CD4-positive, alpha-beta memory T cell (primary cell): ENCODE results near the gene EFNA1. TPM values are rescaled to one million over a fixed set of nuclear protein-coding genes. Genes with fewer than 3 reads are reported as not detected.

Source experiments
- CTCF ChIA-PET: fragments of 350-600 bp; sonication (Branson Sonifier 250); formaldehyde crosslinking; loops from one replicate; lab custom pipeline; 2021; ENCODE audit warnings: inconsistent platforms; ENCODE audit not compliant: partially characterized antibody; lab: Charles Lee
- POLR2A ChIA-PET: fragments of 350-600 bp; sonication (Branson Sonifier 250); formaldehyde crosslinking; loops from one replicate; lab custom pipeline; 2021; ENCODE audit not compliant: partially characterized antibody; lab: Charles Lee
- DNase-seq, 5 donors: peaks; one replicate each; pipeline versions ENCODE4 v3.0.0 to v3.0.0-alpha.2; 2020 to 2022; ENCODE audit warnings: mixed read lengths in 1 of 5
- H3K27ac ChIP-seq: one replicate; pipeline ENCODE4 v1.7.0; 2013; ENCODE audit warnings: low read depth, low read length
- H3K27me3 ChIP-seq: 2 replicates; pipeline ENCODE4 v1.7.0; 2013; ENCODE audit warnings: mild to moderate bottlenecking, low read length, moderate library complexity; ENCODE audit not compliant: insufficient read depth
- H3K36me3 ChIP-seq: 2 replicates; pipeline ENCODE4 v1.7.0; 2013; ENCODE audit warnings: mild to moderate bottlenecking, low read length, moderate library complexity; ENCODE audit not compliant: insufficient read depth
- H3K4me1 ChIP-seq: 2 replicates; pipeline ENCODE4 v1.7.0; 2013; ENCODE audit warnings: mild to moderate bottlenecking, low read length, moderate library complexity; ENCODE audit not compliant: insufficient read depth
- H3K4me3 ChIP-seq, 2 donors: one replicate each; pipeline ENCODE4 v1.7.0; 2013; ENCODE audit warnings: low read length in 2 of 2, mild to moderate bottlenecking in 1 of 2
- H3K9me3 ChIP-seq, 2 donors: one replicate each; pipeline ENCODE4 v1.7.0; 2013; ENCODE audit warnings: low read length in 2 of 2, control low read depth in 1 of 2; ENCODE audit not compliant: control insufficient read depth in 1 of 2
- H3K27ac Mint-ChIP-seq, 7 donors: one replicate each; pipeline ENCODE4 v1.8.0; 2020 to 2021; ENCODE audit warnings: mixed read lengths in 7 of 7, mild to moderate bottlenecking in 6 of 7, inconsistent platforms in 3 of 7, moderate library complexity in 3 of 7
- H3K27me3 Mint-ChIP-seq, 2 donors: one replicate each; pipeline ENCODE4 v1.8.0; 2020 to 2021; ENCODE audit warnings: mixed read lengths in 2 of 2
- H3K36me3 Mint-ChIP-seq, 2 donors: one replicate each; pipeline ENCODE4 v1.8.0; 2020 to 2021; ENCODE audit warnings: mixed read lengths in 2 of 2, inconsistent platforms in 1 of 2, mild to moderate bottlenecking in 1 of 2
- H3K4me1 Mint-ChIP-seq, 4 donors: one replicate each; pipeline ENCODE4 v1.8.0; 2020 to 2021; ENCODE audit warnings: mixed read lengths in 4 of 4, mild to moderate bottlenecking in 1 of 4
- H3K4me3 Mint-ChIP-seq, 8 donors: one replicate each; pipeline ENCODE4 v1.8.0; 2020 to 2021; ENCODE audit warnings: mixed read lengths in 8 of 8, mild to moderate bottlenecking in 7 of 8, moderate library complexity in 6 of 8, inconsistent platforms in 3 of 8
- H3K9me3 Mint-ChIP-seq, 8 donors: one replicate each; pipeline ENCODE4 v1.8.0; 2020 to 2021; ENCODE audit warnings: mixed read lengths in 8 of 8, mild to moderate bottlenecking in 5 of 8, inconsistent platforms in 3 of 8, moderate library complexity in 1 of 8
- intact Hi-C: fragments of 100-400 bp; cut with micrococcal nuclease; formaldehyde crosslinking; loops from one replicate; pipeline ENCODE4 v1.15.1; 2023
- polyA plus RNA-seq, 2 donors: library from polyadenylated mRNA; unstranded; fragments of 300-500 nt; fragmentation: Illumina TruSeq; gene quantifications; one replicate each; pipeline ENCODE4 v1.2.3, GENCODE V29; 2021
- total RNA-seq, 2 experiments: library from RNA; stranded (reverse); gene quantifications; one replicate each; pipeline ENCODE4 v1.2.3, GENCODE V29; 2021

Gene EFNA1
- total and polyA plus RNA-seq, 4 experiments from 2014 or later, result 0.84 to 2.0 (median 1.6) TPM

DNA sequence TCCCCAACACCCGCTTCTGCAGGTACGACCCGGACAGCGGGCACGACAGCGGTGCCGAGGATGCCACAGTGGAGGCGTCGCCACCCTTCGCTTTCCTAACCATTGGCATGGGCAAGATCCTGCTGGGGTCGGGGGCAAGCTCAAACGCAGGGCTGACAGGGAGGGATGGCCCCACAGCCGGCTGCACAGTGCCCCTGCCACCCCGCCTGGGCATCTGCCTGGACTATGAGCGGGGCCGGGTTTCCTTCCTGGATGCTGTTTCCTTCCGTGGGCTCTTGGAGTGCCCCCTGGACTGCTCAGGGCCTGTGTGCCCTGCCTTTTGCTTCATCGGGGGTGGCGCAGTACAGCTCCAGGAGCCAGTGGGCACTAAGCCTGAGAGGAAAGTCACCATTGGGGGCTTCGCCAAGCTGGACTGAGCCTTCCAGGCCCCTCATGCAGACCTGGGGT is 56.1 kb downstream of the EFNA1 start:
- H3K27me3 Mint-ChIP-seq, result no peaks in the 10 kb centered on the region
- H3K27me3 ChIP-seq, result no peaks in the 10 kb centered on the region
- peaks cover 8 to 33% of the 10 kb centered on the region in 2 donors for H3K36me3 Mint-ChIP-seq
- H3K4me1 Mint-ChIP-seq, result peaks cover 4 to 13% (median 5%) of the 10 kb centered on the region in 4 donors
- DNase-seq, result no peak
- no peak overlapping the region for H3K4me3 ChIP-seq
- intact Hi-C loops, result no loop called here
- H3K4me1 ChIP-seq, result no peaks in the 10 kb centered on the region
- ChIA-PET CTCF (interaction anchor here (2.4 kb wide), 1 partner anchor 10 kb away, joined by 14 read pairs; no protein-coding TSS in a partner anchor), POLR2A (no interaction called here)
- no peak overlapping the region for H3K4me3 Mint-ChIP-seq
- H3K9me3 Mint-ChIP-seq, result no peaks in the 10 kb centered on the region
- H3K27ac ChIP-seq, result no peak overlapping the region
- H3K27ac Mint-ChIP-seq, result no peak overlapping the region
- H3K9me3 ChIP-seq, result no peaks in the 10 kb centered on the region
- peaks cover 13% of the 10 kb centered on the region for H3K36me3 ChIP-seq

DNA sequence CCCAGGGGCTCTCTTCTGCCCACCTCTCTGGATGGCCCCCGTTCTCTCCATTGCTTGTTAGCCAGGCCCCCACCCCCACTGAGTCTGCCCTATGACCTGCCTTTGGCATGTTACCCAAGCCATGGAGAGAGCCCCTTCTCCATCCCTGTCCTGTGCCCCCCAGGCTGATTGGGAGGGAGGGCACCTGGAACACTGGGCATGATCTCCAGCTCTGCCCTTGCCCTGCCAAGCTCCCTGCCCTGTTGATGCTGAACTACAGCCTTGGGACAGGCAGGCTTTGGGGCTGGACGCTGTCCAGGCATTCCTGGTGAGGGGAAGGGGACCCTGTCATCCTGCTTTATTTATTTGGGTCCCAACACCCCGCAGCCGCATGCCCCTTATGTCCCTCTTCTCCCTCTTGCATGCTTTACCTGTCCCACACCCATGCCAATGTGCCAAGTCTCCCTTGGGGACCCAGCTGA is 56.7 kb downstream of the EFNA1 start:
- Mint-ChIP-seq H3K36me3 (peaks cover 4 to 28% of the 10 kb centered on the region in 2 donors), H3K4me1 (peaks cover 4 to 13% (median 5%) of the 10 kb centered on the region in 4 donors), H3K4me3 (no peak overlapping the region), H3K9me3 (no peaks in the 10 kb centered on the region), H3K27ac (no peak overlapping the region), H3K27me3 (no peaks in the 10 kb centered on the region)
- POLR2A ChIA-PET, result no interaction called here
- peak in 1 of 5 donors; percentile 7 for DNase-seq
- peaks cover 7% of the 10 kb centered on the region for H3K36me3 ChIP-seq
- no peaks in the 10 kb centered on the region for H3K4me1 ChIP-seq
- intact Hi-C loops, result no loop called here
- no peaks in the 10 kb centered on the region for H3K27me3 ChIP-seq
- H3K9me3 ChIP-seq, result no peaks in the 10 kb centered on the region
- H3K27ac ChIP-seq, result no peak overlapping the region
- CTCF ChIA-PET, result interaction anchor here (2.4 kb wide), 1 partner anchor 10 kb away, joined by 14 read pairs; no protein-coding TSS in a partner anchor
- no peak overlapping the region for H3K4me3 ChIP-seq

Other genes starting within 250 kb of the EFNA1 start
- 10 to 100 TPM; 17.6 to 21.2 TPM for gene PMVK, start 191.2 kb upstream of the EFNA1 start, total RNA-seq
- 10 to 100 TPM; 61.7 to 87.0 TPM for gene PMVK, start 191.2 kb upstream of the EFNA1 start, polyA plus RNA-seq
- gene PBXIP1, start 171.8 kb upstream of the EFNA1 start, total RNA-seq, result 100 to 1,000 TPM; 435 to 438 TPM
- gene PBXIP1, start 171.8 kb upstream of the EFNA1 start, polyA plus RNA-seq, result 100 to 1,000 TPM; 263 to 404 TPM
- 10 to 100 TPM; 78.4 to 80.2 TPM for gene PYGO2, start 166.1 kb upstream of the EFNA1 start, total RNA-seq
- 10 to 100 TPM; 22.5 to 54.2 TPM for gene PYGO2, start 166.1 kb upstream of the EFNA1 start, polyA plus RNA-seq
- gene SHC1, start 157.1 kb upstream of the EFNA1 start, total RNA-seq, result 10 to 100 TPM; 78.4 to 81.7 TPM
- 10 to 100 TPM; 36.4 to 44.5 TPM for gene SHC1, start 157.1 kb upstream of the EFNA1 start, polyA plus RNA-seq
- gene CKS1B, start 153.2 kb upstream of the EFNA1 start, total RNA-seq, result 10 to 100 TPM; 12.2 to 13.0 TPM
- 10 to 100 TPM; 50.2 to 67.9 TPM for gene CKS1B, start 153.2 kb upstream of the EFNA1 start, polyA plus RNA-seq
- 10 to 100 TPM; 52.4 to 56.6 TPM for gene FLAD1, start 144.5 kb upstream of the EFNA1 start, total RNA-seq
- 10 to 100 TPM; 48.9 to 75.9 TPM for gene FLAD1, start 144.5 kb upstream of the EFNA1 start, polyA plus RNA-seq
- 1 to 10 TPM; 1.1 to 3.1 TPM for gene LENEP, start 134.3 kb upstream of the EFNA1 start, total RNA-seq
- not detected for gene LENEP, start 134.3 kb upstream of the EFNA1 start, polyA plus RNA-seq
- gene ZBTB7B, start 125.1 kb upstream of the EFNA1 start, total RNA-seq, result 10 to 100 TPM; 86.3 to 92.7 TPM
- gene ZBTB7B, start 125.1 kb upstream of the EFNA1 start, polyA plus RNA-seq, result 10 to 100 TPM in 1 of 2 donors, 1 to 10 TPM in 1; 3.4 to 11.6 TPM
- gene DCST2, start 94.1 kb upstream of the EFNA1 start, total RNA-seq, result 1 to 10 TPM; 4.0 to 4.1 TPM
- not detected for gene DCST2, start 94.1 kb upstream of the EFNA1 start, polyA plus RNA-seq
- under 1 TPM in 1 of 2 experiments, not detected in 1; 0.14 TPM for gene DCST1, start 94.1 kb upstream of the EFNA1 start, total RNA-seq
- not detected for gene DCST1, start 94.1 kb upstream of the EFNA1 start, polyA plus RNA-seq
- gene ADAM15, start 76.6 kb upstream of the EFNA1 start, total RNA-seq, result 10 to 100 TPM; 33.6 to 39.8 TPM
- gene ADAM15, start 76.6 kb upstream of the EFNA1 start, polyA plus RNA-seq, result 10 to 100 TPM; 14.8 to 18.2 TPM
- 1 to 10 TPM; 6.0 to 8.5 TPM for gene EFNA4, start 64.1 kb upstream of the EFNA1 start, total RNA-seq
- gene EFNA4, start 64.1 kb upstream of the EFNA1 start, polyA plus RNA-seq, result 1 to 10 TPM; 2.5 to 3.5 TPM
- 1 to 10 TPM; 2.0 to 4.3 TPM for gene EFNA3, start 49.0 kb upstream of the EFNA1 start, total RNA-seq
- gene EFNA3, start 49.0 kb upstream of the EFNA1 start, polyA plus RNA-seq, result 1 to 10 TPM in 1 of 2 donors, under 1 TPM in 1; 0.34 to 1.5 TPM
- 10 to 100 TPM; 20.1 to 22.8 TPM for gene SLC50A1, start 8.0 kb downstream of the EFNA1 start, total RNA-seq
- 10 to 100 TPM; 50.3 to 91.7 TPM for gene SLC50A1, start 8.0 kb downstream of the EFNA1 start, polyA plus RNA-seq
- gene DPM3, start 12.7 kb downstream of the EFNA1 start, total RNA-seq, result 10 to 100 TPM; 51.6 to 53.6 TPM
- 100 to 1,000 TPM; 101 to 119 TPM for gene DPM3, start 12.7 kb downstream of the EFNA1 start, polyA plus RNA-seq
- 100 to 1,000 TPM; 173 to 180 TPM for gene KRTCAP2, start 45.4 kb downstream of the EFNA1 start, total RNA-seq
- 100 to 1,000 TPM; 469 to 488 TPM for gene KRTCAP2, start 45.4 kb downstream of the EFNA1 start, polyA plus RNA-seq
- 1 to 10 TPM; 8.4 to 8.5 TPM for gene TRIM46, start 46.0 kb downstream of the EFNA1 start, total RNA-seq
- 1 to 10 TPM; 1.6 to 3.6 TPM for gene TRIM46, start 46.0 kb downstream of the EFNA1 start, polyA plus RNA-seq
- 10 to 100 TPM; 30.9 to 33.5 TPM for gene THBS3, start 80.0 kb downstream of the EFNA1 start, total RNA-seq
- gene THBS3, start 80.0 kb downstream of the EFNA1 start, polyA plus RNA-seq, result 1 to 10 TPM; 6.1 to 6.7 TPM
- 10 to 100 TPM; 17.7 to 18.2 TPM for gene MTX1, start 80.8 kb downstream of the EFNA1 start, total RNA-seq
- 10 to 100 TPM; 42.5 to 65.5 TPM for gene MTX1, start 80.8 kb downstream of the EFNA1 start, polyA plus RNA-seq
- 10 to 100 TPM; 10.5 to 12.2 TPM for gene ENTREP3, start 127.6 kb downstream of the EFNA1 start, total RNA-seq
- 1 to 10 TPM in 1 of 2 donors, under 1 TPM in 1; 0.50 to 1.8 TPM for gene ENTREP3, start 127.6 kb downstream of the EFNA1 start, polyA plus RNA-seq
- 100 to 1,000 TPM in 1 of 2 experiments, 10 to 100 TPM in 1; 94.4 to 101 TPM for gene SCAMP3, start 134.5 kb downstream of the EFNA1 start, total RNA-seq
- gene SCAMP3, start 134.5 kb downstream of the EFNA1 start, polyA plus RNA-seq, result 100 to 1,000 TPM; 132 to 160 TPM
- gene CLK2, start 145.6 kb downstream of the EFNA1 start, total RNA-seq, result 100 to 1,000 TPM; 123 to 126 TPM
- 10 to 100 TPM; 11.4 to 21.5 TPM for gene CLK2, start 145.6 kb downstream of the EFNA1 start, polyA plus RNA-seq
- 1 to 10 TPM; 4.9 to 5.3 TPM for gene HCN3, start 149.6 kb downstream of the EFNA1 start, total RNA-seq
- gene HCN3, start 149.6 kb downstream of the EFNA1 start, polyA plus RNA-seq, result under 1 TPM; 0.10 to 0.41 TPM
- not detected for gene PKLR, start 173.6 kb downstream of the EFNA1 start, total RNA-seq
- not detected for gene PKLR, start 173.6 kb downstream of the EFNA1 start, polyA plus RNA-seq
- 10 to 100 TPM; 82.8 to 91.3 TPM for gene FDPS, start 181.0 kb downstream of the EFNA1 start, total RNA-seq
- gene FDPS, start 181.0 kb downstream of the EFNA1 start, polyA plus RNA-seq, result 100 to 1,000 TPM; 100 to 157 TPM
- 10 to 100 TPM; 20.0 to 20.1 TPM for gene RUSC1, start 193.0 kb downstream of the EFNA1 start, total RNA-seq
- 10 to 100 TPM in 1 of 2 donors, 1 to 10 TPM in 1; 6.8 to 11.8 TPM for gene RUSC1, start 193.0 kb downstream of the EFNA1 start, polyA plus RNA-seq